Fibroblast of skin of right biceps (primary cell): Measurements from ENCODE around the gene SHF.

Source experiments
- DNase-seq: peaks from one replicate; pipeline ENCODE4 v3.0.0-alpha.2; 2013

Gene SHF

DNA sequence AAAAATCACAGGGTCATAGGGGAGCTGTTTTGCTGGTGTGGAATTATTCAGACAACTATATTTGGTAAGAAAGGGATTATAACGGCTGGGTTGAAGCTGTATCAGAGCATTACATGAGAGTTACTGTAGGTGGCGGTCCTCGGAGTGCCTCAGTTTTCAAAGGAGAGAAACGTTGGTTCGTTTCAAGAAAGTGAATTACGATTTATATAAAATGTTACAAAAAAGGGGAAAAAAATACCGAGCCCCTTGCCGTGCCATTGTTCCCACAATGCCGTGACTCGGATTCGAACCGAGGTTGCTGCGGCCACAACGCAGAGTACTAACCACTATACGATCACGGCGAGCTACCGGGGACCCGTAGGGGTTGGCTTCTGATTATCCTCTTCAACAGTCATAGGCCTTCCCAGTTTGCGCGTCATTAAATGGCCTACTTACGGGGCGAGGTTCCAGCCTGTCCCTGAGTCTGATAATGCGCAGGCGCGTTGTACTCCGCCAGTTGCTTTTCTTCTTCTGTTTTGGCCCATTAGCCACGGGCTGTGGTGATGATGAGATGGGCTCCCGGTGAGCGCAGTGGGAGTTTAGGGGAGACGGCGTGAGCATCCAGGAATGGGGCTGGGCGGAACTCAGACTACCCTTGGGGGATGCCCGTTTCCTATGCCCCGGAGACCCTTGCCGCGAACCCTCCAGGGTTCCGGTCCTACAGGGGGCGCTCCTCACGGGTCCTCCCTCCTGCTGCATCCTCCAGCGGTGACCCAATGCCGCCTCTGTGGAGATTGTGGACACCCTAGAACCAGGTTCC is 10.8 kb upstream of the SHF start:
- peak; percentile 97 for DNase-seq

DNA sequence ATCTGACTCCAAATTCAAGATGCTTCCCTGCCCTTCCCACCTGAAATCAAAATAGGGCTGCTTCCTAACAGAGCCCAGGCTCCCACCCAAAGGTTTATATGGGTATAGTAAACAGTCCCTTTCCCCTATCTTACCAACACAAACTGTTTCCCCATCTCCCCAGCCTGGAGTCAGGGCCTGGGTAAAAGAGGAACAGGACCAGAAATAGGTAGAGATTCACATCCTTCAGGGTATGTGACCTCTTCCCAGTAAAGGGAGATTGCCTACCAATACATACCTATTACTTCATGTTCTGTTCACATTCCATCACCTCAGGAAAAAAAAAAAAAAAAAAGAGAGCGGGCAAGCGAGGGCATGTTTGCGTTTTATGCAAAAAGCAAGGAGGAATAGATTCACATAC is 9.7 kb upstream of the SHF start:
- no peak for DNase-seq

DNA sequence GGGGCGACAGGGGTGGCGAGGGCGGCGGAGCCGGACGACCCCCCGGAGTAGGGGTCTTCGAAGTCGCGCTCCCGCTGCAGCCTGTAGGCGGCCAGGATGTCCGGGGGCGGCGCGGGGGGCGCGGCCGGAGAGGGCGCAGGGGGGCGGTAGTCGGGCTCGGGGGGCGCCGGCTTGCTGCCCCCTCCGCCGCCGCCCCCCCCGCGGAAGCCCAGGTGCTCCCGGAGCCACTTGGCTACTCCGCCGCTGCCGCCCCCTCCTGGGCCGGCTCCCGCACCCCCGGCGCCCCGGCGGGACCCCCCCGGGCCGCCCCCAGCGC is 230 bp downstream of the SHF start:
- DNase-seq: no peak

DNA sequence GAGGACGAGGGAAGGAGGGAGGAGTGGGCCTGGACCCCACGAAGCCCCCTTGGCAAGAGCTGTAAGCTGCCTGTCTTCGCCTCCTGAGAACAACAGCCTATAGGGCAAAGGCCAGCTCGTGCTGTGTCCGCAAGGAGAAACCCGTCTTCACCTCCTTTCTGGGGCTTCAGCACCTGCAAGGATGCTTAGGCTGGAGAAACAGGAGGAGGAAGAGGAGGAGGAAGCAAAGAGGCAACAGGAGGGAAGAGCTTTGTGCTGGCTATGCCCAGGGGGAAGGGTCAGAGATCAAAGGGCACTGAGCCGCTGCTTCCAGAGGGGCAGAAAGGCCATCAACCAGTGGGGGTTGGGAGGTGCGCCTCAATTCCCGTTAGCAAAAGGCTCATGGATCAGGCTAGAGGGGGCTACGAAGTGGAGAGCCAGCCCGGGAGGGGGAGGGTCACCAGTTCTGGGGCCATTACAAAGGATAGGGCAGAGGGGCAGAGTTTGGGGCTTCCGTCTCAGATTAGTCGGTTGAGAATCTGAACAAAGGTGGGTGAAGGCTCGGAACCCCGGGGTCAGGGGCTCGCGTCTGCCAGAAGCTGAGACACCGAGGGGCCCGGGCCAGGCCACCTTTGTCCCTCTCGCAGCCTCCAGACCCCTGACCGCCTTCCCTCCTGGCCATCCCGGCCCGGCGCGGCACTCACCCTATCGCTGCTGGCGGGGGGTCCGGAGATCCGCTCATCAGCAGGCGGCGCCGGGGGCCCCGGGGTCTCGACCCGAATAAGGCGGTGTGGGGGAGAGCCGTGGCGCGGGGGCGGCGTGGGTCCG is 792 bp downstream of the SHF start:
- DNase-seq: no peak

DNA sequence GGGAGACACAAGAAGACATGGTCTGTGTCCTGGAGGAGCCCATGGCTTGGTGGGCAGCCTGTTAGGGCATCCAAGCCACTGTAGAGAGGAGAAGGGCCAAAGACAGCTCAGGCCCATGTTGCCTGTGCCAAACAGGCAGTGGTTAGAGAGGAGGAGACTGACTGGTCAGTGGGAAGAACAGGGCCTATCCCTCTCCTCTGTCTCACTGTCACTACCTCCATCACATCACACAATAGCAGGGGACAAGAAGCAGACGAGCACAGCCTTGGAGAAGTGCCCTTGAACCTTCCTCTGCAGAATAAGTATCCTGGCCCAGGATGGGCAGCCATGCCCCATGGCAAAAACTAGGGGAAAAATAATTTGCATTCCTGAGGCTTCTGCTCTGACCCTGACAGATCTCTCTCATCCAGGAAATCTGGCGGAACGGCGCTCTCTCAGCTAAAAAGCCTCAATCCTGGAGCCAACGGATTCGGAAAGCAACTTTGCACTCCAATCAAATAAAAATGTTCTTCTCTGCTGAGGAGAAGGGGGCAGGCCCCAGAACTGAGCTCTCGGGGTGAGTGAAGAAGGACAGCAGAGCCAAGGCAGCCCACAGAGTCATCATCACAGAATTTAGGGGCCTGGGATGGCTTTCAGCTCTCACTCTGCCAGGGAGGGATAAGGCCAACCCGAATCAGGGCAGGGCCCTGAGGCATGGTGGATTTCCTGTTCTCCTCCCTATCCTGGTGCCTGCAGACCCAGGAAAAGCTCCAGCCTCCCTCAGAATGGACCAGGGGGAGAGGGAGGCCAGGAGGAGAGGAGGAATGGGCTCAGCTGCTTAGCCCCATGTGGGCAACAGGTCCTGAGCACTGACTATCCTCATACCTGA is 1.6 kb downstream of the SHF start:
- peak; percentile 25 for DNase-seq

DNA sequence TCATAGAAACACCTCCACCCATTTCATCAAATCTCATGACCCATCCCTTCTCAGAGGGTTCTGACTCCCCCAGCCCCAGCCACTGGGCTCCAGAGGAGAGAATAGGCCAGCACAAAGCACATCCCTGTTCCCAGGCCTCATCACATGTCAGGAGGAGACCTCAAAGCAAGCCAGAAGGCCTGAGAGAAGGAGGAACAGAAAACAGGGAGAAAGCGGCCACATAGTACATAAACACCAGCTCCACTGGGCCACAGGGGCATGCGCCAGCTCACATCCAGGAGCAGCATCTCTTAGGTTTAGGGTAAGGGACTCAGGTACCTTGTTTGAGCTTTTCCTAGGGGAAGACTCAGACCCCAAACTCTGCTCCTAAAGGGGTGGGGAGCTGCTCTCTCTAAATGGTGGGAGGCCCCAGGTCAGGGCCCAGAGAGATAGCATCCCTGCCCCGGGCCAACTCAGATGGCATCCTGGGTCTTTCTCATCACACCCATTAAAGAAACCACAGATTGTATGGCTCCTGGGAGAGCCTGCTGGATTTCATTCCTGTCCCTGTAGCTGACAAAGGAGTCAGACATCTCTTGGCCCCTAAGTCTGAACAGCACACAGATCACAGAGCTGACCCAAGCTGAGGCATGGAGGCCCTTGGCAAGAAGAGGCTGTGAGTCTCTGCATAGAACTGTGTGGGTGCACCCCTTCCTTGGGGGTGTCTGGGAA is 2.5 kb downstream of the SHF start:
- DNase-seq: no peak

DNA sequence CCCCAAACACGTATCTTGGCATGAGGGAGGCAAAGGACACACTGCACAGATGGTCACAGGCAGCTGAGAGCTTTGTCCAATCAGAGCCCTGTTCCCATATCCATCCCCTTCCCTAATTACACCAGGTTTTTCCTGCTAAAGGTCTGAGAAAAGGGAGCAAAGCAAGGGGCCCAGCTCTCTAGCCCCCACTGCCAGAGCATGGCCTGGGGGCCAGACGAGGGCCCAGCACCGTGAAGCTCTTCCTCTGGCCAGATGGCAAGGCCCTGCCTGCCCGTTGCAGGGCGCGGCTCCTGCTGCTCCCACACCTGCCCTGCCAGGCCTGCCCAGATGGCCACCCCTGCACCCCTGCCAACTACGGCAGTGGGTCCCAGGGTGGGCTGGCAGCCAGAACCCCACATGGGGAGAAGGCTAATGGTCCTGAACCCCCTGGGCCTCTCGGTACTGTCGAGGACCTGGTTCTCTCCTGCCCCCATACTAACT is 3.2 kb downstream of the SHF start:
- DNase-seq: no peak

DNA sequence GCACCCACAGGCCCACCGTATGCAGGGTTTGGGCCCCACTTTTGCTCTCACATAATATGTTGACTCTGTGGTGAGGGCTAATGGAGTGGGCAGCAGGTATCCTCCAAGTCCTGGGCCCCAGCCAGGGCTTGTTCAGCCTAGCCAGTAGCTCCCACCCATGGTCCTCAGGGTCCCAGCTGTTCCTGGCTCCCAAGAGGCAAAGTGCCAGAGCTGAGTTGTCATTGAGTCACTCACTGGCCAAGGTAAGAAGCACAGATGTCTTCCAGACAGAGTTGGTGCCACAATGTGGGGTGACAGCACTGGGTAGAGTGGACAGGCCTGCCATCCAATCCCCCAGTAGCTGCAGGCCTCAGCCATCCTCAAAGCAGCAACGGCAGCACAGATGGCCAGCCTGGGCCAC is 4.3 kb downstream of the SHF start:
- DNase-seq: no peak

DNA sequence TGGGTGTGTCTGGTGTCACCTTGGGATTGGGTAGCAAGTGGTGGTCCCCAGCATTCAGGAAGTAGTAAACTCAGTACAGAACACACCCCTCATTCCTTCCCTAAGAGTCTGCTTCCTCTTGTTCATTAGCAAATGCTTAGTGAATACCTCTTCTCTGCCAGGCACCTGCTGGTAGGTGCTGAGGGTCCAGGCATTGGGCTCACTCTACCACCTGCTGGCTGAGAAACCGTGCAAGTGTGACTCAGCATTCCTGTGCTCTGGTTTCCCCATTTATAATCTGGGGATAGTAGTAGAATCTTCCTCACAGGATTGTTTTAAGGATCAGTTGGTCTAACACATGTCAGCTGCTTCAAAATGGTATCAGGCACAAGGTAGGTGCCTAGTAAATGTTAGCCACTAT is 4.8 kb downstream of the SHF start:
- DNase-seq: no peak

DNA sequence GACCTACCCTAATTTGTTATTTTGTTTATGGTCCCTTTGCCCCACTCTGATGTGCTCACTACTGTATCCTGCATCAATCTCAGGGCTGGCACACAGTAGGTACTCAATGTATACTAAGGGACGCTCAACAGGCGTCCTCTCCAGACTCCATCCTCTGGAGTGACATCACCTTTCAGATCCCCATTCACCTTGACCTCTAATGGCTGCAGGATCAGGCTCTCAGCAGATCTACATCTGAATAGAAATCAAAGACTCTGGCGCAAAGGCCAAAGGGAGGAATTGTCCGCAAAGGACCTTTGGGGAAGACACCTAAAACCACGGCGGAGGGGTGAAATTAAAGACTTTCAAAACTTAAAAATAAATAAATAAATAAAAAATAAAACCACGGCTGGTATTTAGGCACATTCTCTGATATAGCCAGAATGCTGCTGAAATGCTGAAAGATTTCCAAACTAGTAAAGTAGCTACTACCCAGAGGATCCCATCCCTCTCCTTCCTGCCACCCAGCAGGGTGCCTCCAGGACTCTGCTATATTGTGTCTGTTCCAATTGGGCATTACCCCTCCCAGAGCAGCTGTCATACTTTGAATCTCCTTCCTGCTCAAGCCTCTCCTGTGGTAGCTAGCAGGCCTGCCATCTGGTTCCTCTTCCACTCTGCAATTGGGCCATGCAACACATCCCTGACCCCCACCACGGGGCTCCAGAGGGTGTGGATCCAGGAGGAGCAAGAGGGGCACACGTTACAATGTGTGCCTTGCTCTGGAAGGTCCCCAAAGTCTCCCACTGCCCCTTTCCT is 6.1 kb downstream of the SHF start:
- no peak for DNase-seq

DNA sequence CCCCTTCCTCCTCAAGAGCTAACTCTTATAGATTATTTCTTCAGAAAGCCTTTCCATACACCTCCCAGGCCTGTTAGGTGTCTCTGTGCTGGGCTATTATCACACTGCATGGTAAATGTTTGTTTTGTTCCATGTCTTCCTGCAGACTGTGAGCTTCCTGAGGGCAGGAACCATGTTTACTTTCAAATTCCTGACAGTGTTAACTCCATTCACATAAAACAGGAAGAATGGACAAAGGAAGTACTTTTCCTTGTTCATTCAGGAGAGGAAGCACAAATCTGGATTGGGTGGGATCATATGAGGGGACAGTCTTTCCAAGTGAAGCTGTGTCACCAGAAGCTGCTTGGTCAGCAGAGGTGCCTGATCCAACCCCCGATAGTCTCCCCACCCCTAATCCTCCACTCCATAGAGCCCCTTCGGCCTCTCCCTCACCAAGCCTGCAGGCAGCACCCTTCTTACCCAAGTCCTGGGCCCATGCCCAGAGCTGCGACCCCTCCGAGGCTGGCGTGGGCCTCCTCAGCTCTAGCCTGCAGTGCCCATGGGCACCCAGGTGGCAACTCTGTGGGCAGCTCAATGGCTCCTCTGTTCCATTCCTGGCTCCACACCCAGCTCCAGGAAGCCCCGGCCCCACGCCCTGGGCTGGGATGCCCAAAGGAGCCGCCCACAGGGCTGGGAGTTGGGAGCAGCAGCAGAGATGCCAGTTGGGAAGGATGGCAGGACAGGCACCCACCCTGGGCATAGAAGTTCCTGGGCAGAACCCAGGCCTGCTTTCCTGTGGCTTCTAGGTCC is 6.9 kb downstream of the SHF start:
- no peak for DNase-seq

DNA sequence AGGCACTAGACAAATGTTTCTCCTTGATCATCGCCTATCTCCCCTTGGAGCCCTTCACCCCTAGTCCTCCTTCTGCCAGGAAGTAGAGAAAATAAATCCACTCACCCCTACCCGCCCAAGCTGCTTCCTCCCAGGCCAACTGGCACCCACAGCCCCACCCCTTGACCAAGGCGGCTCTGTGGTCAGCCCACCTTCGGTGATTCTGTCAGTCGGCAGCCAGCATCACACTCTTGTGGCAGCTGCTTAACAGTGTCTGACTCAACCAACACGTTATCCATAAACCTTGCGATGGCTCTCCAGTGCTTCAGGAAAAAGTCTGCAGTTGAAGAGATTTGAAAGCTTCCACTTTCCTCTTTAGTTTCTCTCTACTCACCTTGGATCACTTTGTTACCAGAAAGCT is 7.6 kb downstream of the SHF start:
- DNase-seq: no peak

DNA sequence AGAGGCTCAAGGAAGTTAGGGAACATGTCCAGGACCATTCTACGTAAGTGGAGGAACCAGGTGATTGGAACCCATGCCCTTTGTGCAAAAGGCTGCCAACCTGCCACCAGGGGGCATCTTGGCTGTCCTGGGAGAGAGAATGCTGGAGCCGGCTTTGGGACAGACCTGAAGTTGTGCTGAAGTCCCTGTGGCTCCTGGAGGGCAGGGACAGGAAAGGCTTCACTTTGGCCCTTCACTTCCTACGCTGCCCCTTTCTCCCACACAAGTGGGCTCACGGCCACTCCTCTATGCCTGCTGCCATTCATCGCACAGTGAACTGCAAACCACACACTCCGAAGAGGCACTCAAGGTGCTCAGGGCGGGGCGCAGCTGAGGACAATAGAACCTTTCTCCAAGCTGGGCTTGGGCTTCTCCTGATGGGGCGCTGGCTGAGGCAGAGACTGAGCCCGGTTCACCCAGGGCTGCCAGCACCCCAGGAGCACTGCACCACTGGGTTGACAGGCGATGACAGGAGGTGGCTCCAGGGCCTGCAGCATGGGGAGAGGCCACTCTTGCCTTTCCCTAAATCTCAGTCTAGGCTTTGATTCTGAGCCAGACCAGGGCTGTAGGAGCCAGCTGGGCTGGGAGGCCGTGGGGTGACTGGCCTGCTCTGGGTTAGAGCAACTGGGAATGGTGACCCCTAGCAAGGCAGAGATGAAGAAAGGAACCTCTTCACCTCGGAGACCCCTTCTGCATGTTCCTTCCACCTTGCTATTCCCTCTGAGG is 8.4 kb downstream of the SHF start:
- peak; percentile 20 for DNase-seq

DNA sequence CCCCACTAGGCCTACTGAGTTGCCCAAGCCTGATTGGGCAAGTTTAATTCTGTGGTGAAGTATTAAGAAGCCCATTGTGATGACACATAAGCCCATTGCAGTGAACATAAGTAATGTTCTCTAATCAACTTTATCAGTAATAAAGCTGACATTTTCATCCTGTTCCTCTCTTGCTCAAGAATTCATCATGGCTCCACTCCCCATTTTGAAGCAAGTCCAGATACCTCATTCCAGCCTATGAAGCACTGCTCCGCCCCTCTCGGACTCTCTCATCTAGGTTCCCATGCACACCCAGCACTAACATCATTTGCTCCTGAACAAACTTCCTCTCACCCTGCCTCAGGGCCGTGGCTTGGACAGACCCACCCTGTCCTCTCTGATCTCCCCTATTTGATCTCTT is 10.5 kb downstream of the SHF start:
- no peak for DNase-seq

DNA sequence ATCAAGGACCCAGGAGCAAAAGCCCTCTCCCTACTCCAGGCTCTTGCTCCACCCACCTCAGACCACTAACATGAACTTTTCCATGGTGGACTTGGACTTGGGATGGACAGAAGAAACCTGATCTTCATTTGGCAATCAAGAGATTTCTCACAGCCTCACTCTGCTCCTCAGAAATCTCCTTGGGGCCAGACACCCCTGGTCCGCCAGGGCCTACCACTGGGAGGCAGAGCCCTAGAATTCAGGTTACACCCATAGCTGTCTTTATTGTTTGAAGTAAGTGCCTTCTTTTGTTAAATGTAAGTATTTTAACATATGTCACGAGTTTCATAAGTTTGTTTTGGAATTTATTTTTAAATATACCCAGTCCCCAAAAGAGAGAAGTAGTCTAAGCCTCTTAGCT is 13.2 kb downstream of the SHF start:
- DNase-seq: no peak

DNA sequence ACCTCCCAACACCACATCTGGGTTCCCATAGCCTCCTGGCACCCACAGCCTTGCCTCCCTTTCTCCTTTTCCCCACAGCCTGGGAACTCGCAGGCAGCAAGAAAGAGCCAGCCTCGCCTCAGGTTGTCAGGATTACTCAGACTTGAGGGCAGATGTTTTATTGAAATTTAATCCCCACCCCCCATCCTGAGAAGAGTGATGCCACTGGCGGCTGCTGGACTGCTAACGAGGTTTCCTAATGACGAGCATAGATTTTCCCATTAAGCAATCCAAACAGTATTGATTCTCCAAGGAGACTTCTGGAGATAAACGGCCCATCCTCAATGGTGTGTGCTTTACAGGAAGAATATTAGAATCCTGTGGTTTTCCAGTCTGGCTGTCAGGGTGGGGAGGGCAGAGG is 13.7 kb downstream of the SHF start:
- DNase-seq: no peak

DNA sequence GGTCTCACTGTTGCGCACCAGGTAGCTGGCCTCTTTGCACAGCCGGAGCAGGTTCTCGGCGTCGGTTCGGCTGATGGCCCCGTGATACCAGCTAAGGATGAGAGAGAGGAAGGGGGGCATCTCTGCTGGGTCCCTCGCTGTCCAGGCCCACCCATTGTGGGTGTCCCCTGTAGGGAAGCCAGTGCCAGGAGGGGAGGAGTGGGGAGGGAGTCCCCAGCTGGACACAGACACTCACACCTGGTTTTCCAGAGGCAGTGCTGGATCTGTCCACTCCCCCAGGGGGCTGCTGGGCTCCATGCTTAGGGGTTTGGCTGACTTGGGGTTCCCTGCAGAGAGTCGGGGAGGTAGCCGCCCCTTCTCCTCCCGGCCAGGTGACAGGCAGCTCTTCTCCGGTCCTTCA is 15.9 kb downstream of the SHF start:
- no peak for DNase-seq

DNA sequence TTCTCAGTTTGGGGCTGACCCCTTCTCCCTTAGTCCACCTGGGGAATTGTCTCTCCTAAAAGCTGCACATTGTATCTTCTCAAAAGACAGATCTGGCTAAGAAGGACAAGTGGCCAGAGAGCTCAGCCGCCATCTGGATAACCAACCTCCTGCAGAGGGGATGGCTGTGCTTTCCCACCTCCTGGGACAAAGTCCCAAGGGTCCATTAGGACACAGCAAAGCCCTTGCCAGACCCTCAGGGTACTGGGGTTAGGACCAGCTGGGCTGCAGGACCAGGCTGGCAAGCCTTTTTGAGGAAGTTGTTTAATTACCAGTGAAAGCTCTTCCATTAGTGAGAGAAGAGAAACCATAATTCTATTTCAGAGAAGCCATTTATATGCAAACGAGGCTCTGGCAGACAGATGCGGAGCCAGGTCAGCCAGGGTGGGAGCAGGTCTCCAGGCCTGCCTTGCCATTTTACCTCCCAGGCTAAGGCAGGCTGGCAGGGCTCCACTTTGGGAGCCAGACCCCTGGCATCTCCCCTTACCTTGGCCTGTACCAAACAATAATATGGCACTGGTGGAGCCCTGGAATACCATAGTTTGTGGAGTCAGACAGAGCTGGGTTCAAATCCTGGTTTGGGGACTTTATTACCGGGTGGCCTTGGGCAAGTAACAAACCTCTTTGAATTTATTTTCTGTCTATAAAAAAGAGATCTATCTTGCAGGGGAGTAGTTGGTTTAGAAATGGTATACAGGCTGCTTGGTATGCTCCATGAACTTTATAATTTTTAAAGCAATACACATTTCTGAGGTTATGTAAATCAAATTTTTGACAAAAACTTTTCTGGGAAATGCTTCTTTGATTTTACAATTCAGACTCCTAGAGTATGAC is 17.9 kb downstream of the SHF start:
- DNase-seq: no peak
